GM18861 (cell line): ENCODE measurements around the gene MTNR1A.

Experiments used
- ATAC-seq: cut with Tn5 transposase; IDR thresholded peaks from one replicate; pipeline ENCODE4 v1.9.1; 2021; ENCODE audit not compliant: unreplicated experiment

Gene MTNR1A

GRCh38 chr4:186494496-186494895 lies 60.9 kb downstream of the MTNR1A start:
- ATAC-seq: no peak

DNA sequence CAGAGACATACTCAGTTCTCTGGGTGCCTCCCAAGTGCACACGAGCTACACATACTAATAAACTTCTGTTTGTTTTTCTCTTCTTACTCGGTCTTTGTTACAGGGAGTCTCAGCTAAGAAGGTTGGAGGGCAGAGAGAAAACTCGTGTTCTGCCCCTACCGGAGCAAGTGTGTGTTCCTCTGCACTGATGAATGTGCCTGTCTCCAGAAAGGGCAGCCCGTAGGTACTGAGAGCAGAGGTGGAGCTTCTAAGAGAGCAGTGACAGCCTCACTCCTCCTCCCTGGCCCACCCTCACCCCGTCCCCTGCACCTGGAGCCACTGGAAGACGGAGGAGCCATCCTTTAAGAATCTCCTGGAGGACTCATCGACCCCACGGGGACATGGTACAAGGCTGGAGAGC lies 67.6 kb downstream of the MTNR1A start:
- ATAC-seq: no peak

DNA sequence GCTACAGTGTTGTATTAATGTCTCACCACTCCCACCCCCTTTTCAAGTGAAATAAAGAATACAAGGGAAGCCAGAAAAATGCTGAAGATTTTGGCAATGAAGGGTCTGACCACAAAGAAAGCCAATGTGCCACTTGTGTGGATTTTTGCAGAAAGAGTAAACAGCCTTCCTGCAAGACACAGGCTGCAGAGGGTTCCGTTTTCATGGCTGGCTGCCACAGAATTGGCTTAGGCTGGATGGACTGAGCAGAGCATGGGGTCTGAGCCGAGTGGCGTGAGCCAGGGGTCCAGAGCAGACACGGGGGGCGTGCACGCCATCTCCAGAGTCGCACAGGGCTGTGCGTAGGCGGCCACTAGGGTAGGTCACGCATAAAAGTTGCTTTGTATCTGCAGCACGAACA lies 69.2 kb downstream of the MTNR1A start:
- ATAC-seq: no peak

DNA sequence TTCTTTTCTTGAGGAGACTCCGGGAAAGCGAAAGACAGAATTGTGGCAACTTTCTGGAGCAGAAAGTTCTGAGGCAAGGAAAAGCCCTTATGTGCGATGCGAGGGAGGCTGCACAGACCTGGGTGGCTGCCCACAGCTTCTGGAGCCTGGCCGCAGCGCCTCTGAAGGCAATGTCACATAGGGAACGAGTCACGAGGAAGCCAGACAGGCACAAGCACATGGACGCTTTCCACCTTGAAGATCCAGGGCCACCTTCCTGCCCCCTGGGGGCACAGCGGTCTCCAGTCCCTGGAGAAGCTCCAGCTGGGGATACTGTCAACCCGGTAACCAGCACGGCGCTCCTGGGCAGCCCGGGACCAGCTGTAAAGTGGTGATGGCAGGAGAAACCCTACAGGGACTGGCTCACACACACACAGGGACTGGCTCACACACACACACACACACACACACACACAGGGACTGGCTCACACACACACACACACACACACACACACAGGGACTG lies 69.8 kb downstream of the MTNR1A start:
- ATAC-seq: no peak

- no peak for ATAC-seq
These were observed 70.2 kb downstream of the MTNR1A start for GRCh38 chr4:186485150-186485549.

DNA sequence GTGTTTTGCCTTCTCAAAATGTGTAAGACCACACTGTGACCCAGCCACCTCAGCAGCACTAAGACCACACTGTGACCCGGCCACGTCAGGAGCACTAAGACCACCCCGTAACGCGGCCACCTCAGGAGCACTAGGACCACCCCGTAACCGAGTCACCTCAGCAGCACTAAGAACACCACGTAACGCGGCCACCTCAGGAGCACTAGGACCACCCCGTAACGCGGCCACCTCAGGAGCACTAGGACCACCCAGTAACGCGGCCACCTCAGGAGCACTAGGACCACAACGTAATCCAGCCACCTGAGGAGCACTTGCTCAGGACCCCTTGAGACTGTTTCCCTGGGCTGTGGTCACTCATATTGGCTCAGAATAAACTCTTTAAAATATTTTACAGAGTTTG lies 71.7 kb downstream of the MTNR1A start:
- ATAC-seq: no peak
